Measurements from ENCODE around the gene TNFRSF4. TPM values are rescaled to one million over a fixed set of nuclear protein-coding genes. Genes with fewer than 3 reads are reported as not detected.

TNFRSF4 gene
- total and polyA plus RNA-seq, 2 of the 13 experiments (the other 11 are each of a cell fraction or from before 2014, with no cell fraction given) = not detected

- TF ChIP-seq THRA (CRISPR knock-in tag; IDR thresholded peaks at IDR 0.05; ENCODE audit: borderline replicate concordance) = peak; percentile 78; the same call in 1 of the 2 replicates
- no peak for TF ChIP-seq DBP (CRISPR knock-in tag; IDR thresholded peaks at IDR 0.05; ENCODE audit: not compliant biosample characterization)
- TF ChIP-seq TEAD3 (CRISPR knock-in tag; optimal IDR thresholded peaks at IDR 0.05; ENCODE audit: borderline replicate concordance) = peak; percentile 73
- no peak for TF ChIP-seq KIAA2018 (CRISPR knock-in tag; IDR thresholded peaks at IDR 0.05; ENCODE audit: borderline replicate concordance)
- TF ChIP-seq EED (CRISPR knock-in tag; IDR thresholded peaks at IDR 0.05) = peak; percentile 38; the same call in 1 of the 2 replicates
- peak; percentile 69 for TF ChIP-seq FOXA3 (CRISPR knock-in tag; IDR thresholded peaks at IDR 0.05)
- peak; percentile 51; the same call in 1 of the 2 replicates for TF ChIP-seq ZMYM2 (CRISPR knock-in tag; IDR thresholded peaks at IDR 0.05)
- no peak for TF ChIP-seq FOXP1 (IDR thresholded peaks at IDR 0.05)
- no peak for TF ChIP-seq FOXP1 (CRISPR knock-in tag; IDR thresholded peaks at IDR 0.05)
- peak; percentile 68; the same call in 1 of the 2 replicates for TF ChIP-seq ZNF558 (CRISPR knock-in tag; IDR thresholded peaks at IDR 0.05; ENCODE audit: borderline replicate concordance)
- TF ChIP-seq CBX1 (IDR thresholded peaks at IDR 0.05; ENCODE audit: low read depth) = peak; percentile 28
- TF ChIP-seq PHB2 (IDR thresholded peaks at IDR 0.05; ENCODE audit: partially characterized antibody) = no peak
- TF ChIP-seq ZBTB3 (CRISPR knock-in tag; IDR thresholded peaks at IDR 0.05; ENCODE audit: borderline replicate concordance, low read depth) = no peak
- TF ChIP-seq CENPBD1 (CRISPR knock-in tag; IDR thresholded peaks at IDR 0.05; ENCODE audit: borderline replicate concordance, low read depth) = no peak
- peak; percentile 17 for TF ChIP-seq ZBTB43 (CRISPR knock-in tag; conservative IDR thresholded peaks at IDR 0.05)
- TF ChIP-seq HOXD1 (CRISPR knock-in tag; IDR thresholded peaks at IDR 0.05) = 0 out of 2 replicates have a peak, but pooled peaks have one; percentile 59
- TF ChIP-seq MED1 (CRISPR knock-in tag; IDR thresholded peaks at IDR 0.05) = peak; percentile 71
These were observed 24.1 kb upstream of the TNFRSF4 start (continued) for GRCh38 chr1:1237874-1238701.
